Transverse colon (tissue), 4 donors: Measurements from ENCODE around the gene RAB3C. TPM values are rescaled to one million over a fixed set of nuclear protein-coding genes. Genes with fewer than 3 reads are reported as not detected.
"Not testable (repeated sequence)": the region's sequence is repeated elsewhere in the genome, so short reads cannot be mapped to it uniquely, and the experiment has no call there.

Experiments
- DNase-seq: peaks from one replicate; pipeline ENCODE4 v3.0.0-alpha.2; 2019
- H3K27ac ChIP-seq, 4 donors: fragments of 200-600 bp; sonication (generic); 2 replicates each; pipeline ENCODE4 v1.5.1; 2016 to 2018; ENCODE audit warnings: inconsistent platforms in 4 of 4
- H3K27me3 ChIP-seq: fragments of 200-600 bp; sonication (generic); 2 replicates; pipeline ENCODE4 v1.5.1; 2017; ENCODE audit warnings: inconsistent platforms
- H3K36me3 ChIP-seq, 4 donors: fragments of 200-600 bp; sonication (generic); 2 replicates each; pipeline ENCODE4 v1.5.1; 2017 to 2019; ENCODE audit warnings: inconsistent platforms in 4 of 4
- H3K4me1 ChIP-seq, 4 donors: fragments of 200-600 bp; sonication (generic); 2 replicates each; pipeline ENCODE4 v1.5.1; 2017 to 2020; ENCODE audit warnings: inconsistent platforms in 4 of 4
- H3K4me3 ChIP-seq, 4 donors: fragments of 200-600 bp; sonication (generic); 1 replicate in 1 of 4; 2 replicates in 3 of 4; pipeline versions ENCODE4 v1.5.1 to v1.6.1; 2017 to 2019; ENCODE audit warnings: inconsistent platforms in 4 of 4
- H3K9me3 ChIP-seq, 2 donors: fragments of 200-600 bp; sonication (generic); 2 replicates each; pipeline ENCODE4 v1.5.1; 2017 to 2019; ENCODE audit warnings: inconsistent platforms in 2 of 2
- EP300 ChIP-seq: sonication (generic); formaldehyde crosslinking; IDR thresholded peaks from one replicate; pipeline ENCODE4 v1.6.1; 2017; ENCODE audit warnings: antibody characterized with exemption, low read depth
- POLR2A ChIP-seq: fragments of 450-650 bp; IDR thresholded peaks from one replicate; pipeline ENCODE4 v1.6.1; 2016; ENCODE audit warnings: antibody characterized with exemption, mild to moderate bottlenecking, moderate library complexity
- POLR2AphosphoS5 ChIP-seq, 3 donors: sonication (generic); formaldehyde crosslinking; IDR thresholded peaks; one replicate each; pipeline ENCODE4 v1.6.1; 2016; ENCODE audit warnings: antibody characterized with exemption in 3 of 3
- WGBS, 2 donors: methylation state at CpG; one replicate each; pipeline ENCODE4 v1.1.5; 2018; ENCODE audit warnings: low coverage in 1 of 2; 5-methylcytosine and 5-hydroxymethylcytosine counted together
- in situ Hi-C, 4 donors: fragments of 200-750 bp; cut with MboI; loops; one replicate each; pipeline versions ENCODE4 v1.15.0 to v1.15.1; 2017; ENCODE audit warnings: low sequenced_read_pairs in 3 of 4, low pct_ligation_motif_present in 1 of 4, low pct_unique_long_range_greater_than_20kb in 1 of 4
- intact Hi-C: fragments of 100-400 bp; cut with DNase I; formaldehyde crosslinking; loops from one replicate; pipeline ENCODE4 v1.15.1; 2023; ENCODE audit warnings: low total_unique reads
- total RNA-seq, 4 donors: library from RNA; depleted of rRNA; stranded (reverse); fragments of >200 nt; gene quantifications; one replicate each; pipeline ENCODE4 v1.1.0, GENCODE V29; 2016
- TF ChIP-seq, protein P1 (sequence below), 5 experiments: fragments of 200-600 bp in 3 of 5; fragments of 450-650 bp in 2 of 5; sonication (generic) in 3 of 5; IDR thresholded peaks; 1 replicate in 2 of 5; 2 replicates in 3 of 5; pipeline ENCODE4 v1.5.1; 2016 to 2017; ENCODE audit warnings: antibody characterized with exemption in 5 of 5, inconsistent platforms in 3 of 5, mild to moderate bottlenecking in 2 of 5, moderate library complexity in 1 of 5

The RAB3C gene
- total RNA-seq, 4 donors from 2014 or later = 0.20 to 0.75 (median 0.51) TPM

DNA sequence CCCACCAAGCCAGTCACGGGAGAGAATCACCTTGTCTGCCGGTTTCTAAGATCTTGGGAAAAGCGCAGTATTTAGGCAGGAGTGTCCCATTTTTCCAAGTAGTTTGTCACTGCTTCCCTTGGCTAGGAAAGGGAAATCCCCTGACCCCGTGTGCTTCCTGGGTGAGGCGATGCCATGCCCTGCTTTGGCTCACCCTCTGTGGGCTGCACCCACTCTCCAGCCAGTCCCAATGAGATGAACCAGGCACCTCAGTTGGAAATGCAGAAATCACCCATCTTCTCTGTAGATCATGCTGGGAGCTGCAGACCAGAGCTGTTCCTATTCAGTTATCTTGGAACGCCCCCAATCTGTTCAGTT lies 116.9 kb downstream of the RAB3C start:
- Histone ChIP-seq H3K4me3 (no peak overlapping the region), H3K36me3 (no peaks in the 10 kb centered on the region), H3K9me3 (peaks cover 0 to 6% of the 10 kb centered on the region in 2 donors), H3K4me1 (no peaks in the 10 kb centered on the region), H3K27ac (no peak overlapping the region), H3K27me3 (no peaks in the 10 kb centered on the region)
- intact Hi-C loops = no loop called here
- WGBS, 2 donors = 66 to 82% methylated on average over 3 to 6 of the region's 6 CpGs
- in situ Hi-C loops = no loop called here
- DNase-seq = no peak
- TF ChIP-seq, protein P1, sequence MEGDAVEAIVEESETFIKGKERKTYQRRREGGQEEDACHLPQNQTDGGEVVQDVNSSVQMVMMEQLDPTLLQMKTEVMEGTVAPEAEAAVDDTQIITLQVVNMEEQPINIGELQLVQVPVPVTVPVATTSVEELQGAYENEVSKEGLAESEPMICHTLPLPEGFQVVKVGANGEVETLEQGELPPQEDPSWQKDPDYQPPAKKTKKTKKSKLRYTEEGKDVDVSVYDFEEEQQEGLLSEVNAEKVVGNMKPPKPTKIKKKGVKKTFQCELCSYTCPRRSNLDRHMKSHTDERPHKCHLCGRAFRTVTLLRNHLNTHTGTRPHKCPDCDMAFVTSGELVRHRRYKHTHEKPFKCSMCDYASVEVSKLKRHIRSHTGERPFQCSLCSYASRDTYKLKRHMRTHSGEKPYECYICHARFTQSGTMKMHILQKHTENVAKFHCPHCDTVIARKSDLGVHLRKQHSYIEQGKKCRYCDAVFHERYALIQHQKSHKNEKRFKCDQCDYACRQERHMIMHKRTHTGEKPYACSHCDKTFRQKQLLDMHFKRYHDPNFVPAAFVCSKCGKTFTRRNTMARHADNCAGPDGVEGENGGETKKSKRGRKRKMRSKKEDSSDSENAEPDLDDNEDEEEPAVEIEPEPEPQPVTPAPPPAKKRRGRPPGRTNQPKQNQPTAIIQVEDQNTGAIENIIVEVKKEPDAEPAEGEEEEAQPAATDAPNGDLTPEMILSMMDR (IDR thresholded peaks at IDR 0.05) = no peak
- TF ChIP-seq POLR2A (no peak), EP300 (no peak), POLR2AphosphoS5 (IDR thresholded peaks at IDR 0.05) (no peak)

DNA sequence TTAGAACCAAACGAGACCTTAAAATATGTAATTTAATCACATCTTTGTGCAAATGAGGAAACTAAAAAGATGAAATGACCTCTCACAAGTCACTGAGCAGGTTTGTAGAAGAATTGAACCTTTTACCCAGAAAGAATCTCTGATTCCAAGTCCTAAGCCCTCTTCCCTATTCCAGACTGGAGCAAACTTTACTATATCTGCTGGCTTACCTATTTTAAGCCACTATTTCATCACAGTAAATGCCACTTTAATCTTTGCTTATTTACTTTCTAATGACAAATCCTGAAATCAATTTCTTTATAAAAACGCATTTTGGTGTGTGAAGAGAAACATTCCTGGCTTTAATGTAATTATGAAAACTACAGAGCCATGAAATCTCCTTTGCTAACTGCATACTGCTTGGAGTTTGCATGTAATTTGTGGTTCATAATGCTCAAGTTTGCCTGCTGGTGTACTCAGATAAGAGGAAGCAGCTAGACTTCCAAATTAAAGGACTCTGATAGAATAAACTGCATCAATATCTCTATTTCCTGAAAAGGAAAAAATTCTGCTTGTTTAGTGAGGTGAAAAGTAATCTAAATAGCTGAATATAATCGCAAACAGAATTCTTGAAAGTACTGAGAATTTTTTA lies 121.2 kb downstream of the RAB3C start:
- no peaks in the 10 kb centered on the region for H3K27me3 ChIP-seq
- no peak overlapping the region for H3K4me3 ChIP-seq
- 45 to 59% methylated on average over 3 of the region's 3 CpGs for WGBS, 2 donors
- DNase-seq = no peak
- H3K36me3 ChIP-seq = no peaks in the 10 kb centered on the region
- intact Hi-C loops (no loop called here), in situ Hi-C loops (no loop called here)
- H3K27ac ChIP-seq = no peak overlapping the region
- H3K4me1 ChIP-seq = no peaks in the 10 kb centered on the region
- no peak for TF ChIP-seq POLR2A
- TF ChIP-seq POLR2AphosphoS5 (IDR thresholded peaks at IDR 0.05) = no peak
- no peak for TF ChIP-seq EP300
- TF ChIP-seq, protein P1 (IDR thresholded peaks at IDR 0.05) = no peak
- no peaks in the 10 kb centered on the region for H3K9me3 ChIP-seq

DNA sequence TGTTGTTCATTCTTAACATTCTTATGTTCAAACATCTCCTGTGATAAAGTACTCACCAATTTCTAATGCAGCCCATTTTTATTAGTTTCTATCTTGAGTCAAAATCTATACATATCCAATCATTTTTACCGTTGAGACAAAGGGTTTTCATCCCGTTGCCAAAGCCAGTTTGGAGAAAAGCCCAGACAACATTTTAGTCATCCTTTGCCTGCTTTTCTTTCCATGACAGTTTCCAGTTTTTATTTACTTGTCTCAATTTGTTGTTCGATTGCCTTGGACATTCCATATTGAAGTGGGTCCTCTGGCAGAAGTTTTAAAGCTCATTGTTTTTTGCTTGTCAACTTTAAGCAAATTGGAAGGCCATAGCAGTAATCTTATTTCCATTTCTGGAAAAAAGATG lies 123.9 kb downstream of the RAB3C start:
- Histone ChIP-seq H3K4me1 (no peaks in the 10 kb centered on the region), H3K36me3 (no peaks in the 10 kb centered on the region), H3K27me3 (no peaks in the 10 kb centered on the region), H3K9me3 (no peaks in the 10 kb centered on the region), H3K27ac (no peak overlapping the region), H3K4me3 (no peak overlapping the region)
- TF ChIP-seq POLR2AphosphoS5 (IDR thresholded peaks at IDR 0.05) (no peak), EP300 (no peak), POLR2A (no peak)
- TF ChIP-seq, protein P1 (IDR thresholded peaks at IDR 0.05) = no peak
- 64 to 82% methylated on average over 3 of the region's 3 CpGs for WGBS, 2 donors
- intact Hi-C loops (no loop called here), in situ Hi-C loops (no loop called here)
- no peak for DNase-seq

DNA sequence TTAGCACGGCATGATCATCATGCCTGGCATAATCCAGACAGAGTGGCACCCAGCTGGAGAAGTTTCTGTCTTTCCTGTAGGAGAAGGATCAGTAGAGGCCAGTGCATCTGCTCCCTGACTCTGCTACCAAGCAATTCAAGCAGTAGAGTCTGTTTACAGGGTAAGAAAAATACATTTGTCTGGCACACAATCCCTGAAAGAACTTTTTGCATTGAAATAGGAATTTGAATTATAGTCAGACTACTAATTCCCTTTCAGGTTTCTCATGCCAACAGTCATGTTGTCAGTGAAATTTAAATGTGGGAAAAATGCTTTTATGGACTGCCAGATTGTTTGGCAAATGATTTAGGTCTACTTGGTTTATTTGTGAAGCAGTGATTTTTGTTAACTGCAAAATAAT lies 125.6 kb downstream of the RAB3C start:
- no peaks in the 10 kb centered on the region for H3K9me3 ChIP-seq
- TF ChIP-seq POLR2AphosphoS5 (IDR thresholded peaks at IDR 0.05) (no peak), POLR2A (no peak), EP300 (no peak)
- TF ChIP-seq, protein P1 (IDR thresholded peaks at IDR 0.05) = no peak
- no peaks in the 10 kb centered on the region for H3K27me3 ChIP-seq
- no peak overlapping the region for H3K27ac ChIP-seq
- WGBS, 2 donors = 69% methylated on average over 1 of the region's 1 CpG; no CpG with 5 or more reads in 1 of the 2 donors
- intact Hi-C loops = no loop called here
- DNase-seq = no peak
- no peaks in the 10 kb centered on the region for H3K4me1 ChIP-seq
- in situ Hi-C loops = no loop called here
- no peaks in the 10 kb centered on the region for H3K36me3 ChIP-seq
- H3K4me3 ChIP-seq = no peak overlapping the region

DNA sequence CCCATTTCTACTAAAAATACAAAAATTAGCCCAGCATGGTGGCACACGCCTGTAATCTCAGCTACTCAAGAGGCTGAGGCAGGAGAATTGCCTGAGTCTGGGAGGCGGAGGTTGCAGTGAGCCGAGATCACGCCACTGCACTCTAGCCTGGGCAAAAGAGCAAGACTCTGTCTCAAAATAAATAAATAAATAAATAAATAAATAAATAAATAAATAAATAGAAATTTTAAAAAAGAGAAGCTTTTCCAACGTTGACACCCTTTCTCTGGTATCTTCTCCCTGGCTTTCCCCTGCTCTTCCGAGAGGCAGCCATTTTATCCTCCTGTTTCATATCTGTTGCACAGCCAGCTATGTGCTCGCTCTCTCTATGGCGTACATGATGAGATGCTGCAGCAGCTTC lies 127.5 kb downstream of the RAB3C start:
- H3K4me3 ChIP-seq, H3K27ac ChIP-seq, DNase-seq, H3K4me1 ChIP-seq, intact Hi-C loops, in situ Hi-C loops, H3K9me3 ChIP-seq, H3K36me3 ChIP-seq, H3K27me3 ChIP-seq: not testable (repeated sequence)
- WGBS, 2 donors = 91 to 94% methylated on average over 7 to 8 of the region's 8 CpGs
